ENCODE measurements around the gene RNF5. TPM values are rescaled to one million over a fixed set of nuclear protein-coding genes. Genes with fewer than 3 reads are reported as not detected.

The RNF5 gene
- total and polyA plus RNA-seq, 9 of the 15 experiments (the other 6 are each of a cell fraction or from before 2014, with no cell fraction given): 62.2 to 245 (median 129) TPM

DNA sequence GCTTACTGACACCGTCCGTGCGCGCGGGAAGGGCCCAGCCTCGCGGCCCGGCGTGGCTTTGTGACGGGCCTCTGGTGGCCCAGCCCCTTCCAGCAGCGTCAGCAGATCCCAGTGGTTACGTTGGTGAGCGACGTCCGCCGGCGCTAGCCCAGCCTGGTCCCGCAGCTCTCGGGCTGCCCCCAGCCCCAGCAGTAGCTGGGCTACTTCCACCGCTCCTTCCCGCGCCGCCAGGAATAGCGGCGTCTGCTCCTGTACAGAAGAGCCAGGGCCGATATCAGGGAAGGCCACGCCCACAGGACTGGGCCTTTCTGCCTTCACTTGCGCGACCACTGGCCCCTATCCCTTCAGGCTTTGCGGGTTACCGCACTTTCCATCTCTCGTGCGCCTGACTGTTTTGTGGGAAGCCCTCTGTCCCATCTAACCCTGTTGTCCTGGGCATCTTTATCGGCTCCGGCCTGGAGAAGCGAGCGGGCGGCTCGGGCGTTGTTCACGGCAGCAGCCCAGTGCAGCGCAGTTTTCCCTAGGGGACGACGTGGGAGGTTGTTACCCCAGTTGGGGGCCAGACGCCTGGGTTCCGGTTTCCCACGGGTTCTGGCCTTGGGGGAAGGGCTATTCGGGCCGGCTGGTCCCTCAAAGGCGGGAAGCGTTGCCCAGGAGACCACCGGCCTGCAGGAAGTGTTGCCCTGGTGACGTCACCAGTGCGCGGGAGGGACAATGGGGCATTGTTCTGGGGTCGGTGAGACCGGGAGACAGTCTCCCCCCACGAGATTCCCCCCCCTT, 17.9 kb downstream of the RNF5 start:
- H3K27ac ChIP-seq (ENCODE audit: extremely low read depth, low read depth, low read length): peak overlapping the region; percentile 97
- WGBS (ENCODE audit: insufficient coverage, low coverage, missing lambda C conversion rate): under 1% methylated on average over 58 of the region's 58 CpGs
- intact Hi-C loops (cut with micrococcal nuclease): loop anchor here (1.0 to 10.0 kb wide), 8 partner anchors 20 to 776 kb away; partner anchors contain the start of genes AGPAT1, FKBPL, PPT2 and ZBTB12
- H4K20me1 ChIP-seq (replicated peaks; ENCODE audit: control insufficient read depth, insufficient read depth, low read length): no peaks in the 10 kb centered on the region
- peaks cover 26% of the 10 kb centered on the region for H3K79me2 ChIP-seq (ENCODE audit: control insufficient read depth, insufficient read depth, low read length)
- in situ Hi-C loops (cut with MboI): no loop called here
- DNase-seq (ENCODE audit: extremely low read depth in 1 of 4, low spot score in 3 of 4) (peak; percentile 73 to 90 (median 78)), ATAC-seq (peak; percentile 86), FAIRE-seq (peak; percentile 72)
- no peaks in the 10 kb centered on the region for H3K9me1 ChIP-seq (ENCODE audit: control insufficient read depth, insufficient read depth, low read length)
- POLR2A ChIA-PET: interaction anchor here (0.6 to 2.1 kb wide), 19 partner anchors 7 to 1076 kb away, joined by 3 to 23 read pairs (median 3); partner anchors contain the start of genes FKBPL, RNF5, RPS18 and VPS52
- no peaks in the 10 kb centered on the region for H3K9me3 ChIP-seq (replicated peaks; ENCODE audit: control insufficient read depth, insufficient read depth, low read depth, low read length)
- H2AFZ ChIP-seq (ENCODE audit: low read depth, low read length): peak overlapping the region; percentile 84
- peak overlapping the region; percentile 63 for H3K4me3 ChIP-seq
- peak overlapping the region; percentile 95 for H3K4me2 ChIP-seq (ENCODE audit: insufficient read depth, low read length)
- no peaks in the 10 kb centered on the region for H3K36me3 ChIP-seq (ENCODE audit: control insufficient read depth, insufficient read depth, low read length)
- H3K4me1 ChIP-seq (replicated peaks in 1 of 2; ENCODE audit: control insufficient read depth in 2 of 2, insufficient read depth in 2 of 2, low read length in 2 of 2): peaks cover 56 to 59% of the 10 kb centered on the region in 2 experiments
- CTCF ChIA-PET (ENCODE audit: low intra/inter-chr PET ratio): interaction anchor here (0.7 kb wide), 1 partner anchor 77 kb away, joined by 4 read pairs; no protein-coding TSS in a partner anchor
- H3K27me3 ChIP-seq (ENCODE audit: control insufficient read depth in 2 of 2, insufficient read depth in 2 of 2, low read length in 2 of 2): no peaks in the 10 kb centered on the region; a peak in 1 of 5 replicates
- TSS peak; percentile 96 for BruUV-seq (replicated peaks)
- H3K9ac ChIP-seq (ENCODE audit: insufficient read depth in 1 of 2, low read depth in 2 of 2, low read length in 2 of 2): peak overlapping the region; percentile 97
- TF ChIP-seq ZNF584 (CRISPR knock-in tag; IDR thresholded peaks at IDR 0.05; ENCODE audit: low read depth) (peak; percentile 85; the same call in 1 of the 2 replicates), RFX7 (CRISPR knock-in tag; IDR thresholded peaks at IDR 0.05) (no peak), KAT7 (CRISPR knock-in tag; IDR thresholded peaks at IDR 0.05; ENCODE audit: borderline replicate concordance) (0 out of 2 replicates have a peak, but pooled peaks have one; percentile 92), CEBPB (tag; IDR thresholded peaks at IDR 0.05) (no peak), ETS2 (tag; IDR thresholded peaks at IDR 0.05; ENCODE audit: borderline replicate concordance, poor library complexity, severe bottlenecking) (no peak), RFX1 (IDR thresholded peaks at IDR 0.05) (peak; percentile 94), MIER1 (IDR thresholded peaks at IDR 0.05; ENCODE audit: low read depth) (peak; percentile 47; the same call in 1 of the 2 replicates), KLF16 (IDR thresholded peaks at IDR 0.05) (peak; percentile 6; the same call in 1 of the 2 replicates), RCOR1 (IDR thresholded peaks at IDR 0.05; ENCODE audit: borderline replicate concordance in 1 of 2, low read depth in 2 of 2, low read length in 2 of 2) (peak in 1 of 2 experiments; percentile 1; a peak in 2 of 4 replicates), BRD4 (IDR thresholded peaks at IDR 0.05) (peak; percentile 93)
- TF ChIP-seq, protein P1, sequence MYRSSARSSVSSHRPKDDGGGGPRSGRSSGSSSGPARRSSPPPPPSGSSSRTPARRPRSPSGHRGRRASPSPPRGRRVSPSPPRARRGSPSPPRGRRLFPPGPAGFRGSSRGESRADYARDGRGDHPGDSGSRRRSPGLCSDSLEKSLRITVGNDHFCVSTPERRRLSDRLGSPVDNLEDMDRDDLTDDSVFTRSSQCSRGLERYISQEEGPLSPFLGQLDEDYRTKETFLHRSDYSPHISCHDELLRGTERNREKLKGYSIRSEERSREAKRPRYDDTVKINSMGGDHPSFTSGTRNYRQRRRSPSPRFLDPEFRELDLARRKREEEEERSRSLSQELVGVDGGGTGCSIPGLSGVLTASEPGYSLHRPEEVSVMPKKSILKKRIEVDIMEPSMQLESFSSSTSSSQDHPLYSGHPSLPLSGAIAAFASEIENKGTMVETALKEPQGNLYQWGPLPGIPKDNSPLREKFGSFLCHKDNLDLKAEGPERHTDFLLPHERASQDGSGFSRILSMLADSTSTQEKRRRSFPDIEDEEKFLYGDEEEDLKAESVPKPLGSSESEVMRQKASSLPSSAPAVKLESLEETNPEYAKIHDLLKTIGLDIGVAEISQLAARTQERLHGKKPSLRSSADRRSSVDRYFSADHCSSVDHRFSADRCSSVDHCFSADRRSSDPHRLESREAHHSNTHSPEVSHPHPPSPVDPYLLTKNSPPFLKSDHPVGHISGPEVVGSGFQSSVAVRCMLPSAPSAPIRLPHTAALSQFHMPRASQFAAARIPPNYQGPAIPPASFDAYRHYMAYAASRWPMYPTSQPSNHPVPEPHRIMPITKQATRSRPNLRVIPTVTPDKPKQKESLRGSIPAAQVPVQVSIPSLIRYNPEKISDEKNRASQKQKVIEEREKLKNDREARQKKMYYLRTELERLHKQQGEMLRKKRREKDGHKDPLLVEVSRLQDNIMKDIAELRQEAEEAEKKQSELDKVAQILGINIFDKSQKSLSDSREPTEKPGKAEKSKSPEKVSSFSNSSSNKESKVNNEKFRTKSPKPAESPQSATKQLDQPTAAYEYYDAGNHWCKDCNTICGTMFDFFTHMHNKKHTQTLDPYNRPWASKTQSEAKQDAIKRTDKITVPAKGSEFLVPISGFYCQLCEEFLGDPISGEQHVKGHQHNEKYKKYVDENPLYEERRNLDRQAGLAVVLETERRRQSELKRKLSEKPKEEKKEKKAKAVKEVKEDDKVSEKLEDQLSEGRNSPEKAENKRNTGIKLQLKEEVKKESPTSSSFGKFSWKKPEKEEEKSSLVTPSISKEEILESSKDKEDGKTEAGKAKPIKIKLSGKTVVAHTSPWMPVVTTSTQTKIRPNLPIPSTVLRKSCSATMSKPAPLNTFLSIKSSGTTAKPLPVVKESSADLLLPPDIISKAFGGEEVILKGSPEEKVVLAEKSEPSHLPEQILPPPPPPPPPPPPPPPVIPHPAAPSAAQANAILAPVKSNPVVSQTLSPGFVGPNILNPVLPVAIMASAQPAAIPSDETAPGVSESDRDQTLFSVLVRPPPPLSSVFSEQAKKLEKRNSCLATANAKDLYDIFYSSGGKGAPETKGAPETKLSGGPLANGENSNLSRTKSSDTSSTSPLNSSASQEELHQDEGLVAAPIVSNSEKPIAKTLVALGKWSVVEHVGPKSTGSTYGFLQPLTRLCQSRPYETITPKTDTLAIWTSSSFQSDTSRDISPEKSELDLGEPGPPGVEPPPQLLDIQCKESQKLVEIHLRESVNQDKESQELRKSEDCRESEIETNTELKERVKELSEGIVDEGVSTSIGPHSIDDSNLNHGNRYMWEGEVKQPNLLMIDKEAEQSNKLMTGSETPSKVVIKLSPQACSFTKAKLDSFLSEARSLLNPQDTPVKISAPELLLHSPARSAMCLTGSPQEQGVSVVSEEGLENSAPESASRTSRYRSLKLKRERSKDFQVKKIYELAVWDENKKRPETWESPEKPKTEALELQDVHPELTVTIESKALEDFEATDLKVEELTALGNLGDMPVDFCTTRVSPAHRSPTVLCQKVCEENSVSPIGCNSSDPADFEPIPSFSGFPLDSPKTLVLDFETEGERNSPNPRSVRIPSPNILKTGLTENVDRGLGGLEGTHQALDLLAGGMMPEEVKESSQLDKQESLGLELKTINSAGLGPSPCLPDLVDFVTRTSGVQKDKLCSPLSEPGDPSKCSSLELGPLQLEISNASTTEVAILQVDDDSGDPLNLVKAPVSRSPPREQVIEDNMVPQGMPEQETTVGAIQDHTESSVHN (IDR thresholded peaks at IDR 0.05; ENCODE audit: borderline replicate concordance in 1 of 2, low read depth in 1 of 2): no peak

Data from K562 (cell line).